22Rv1 (cell line): ENCODE results near the gene SNX10.

ENCODE experiments used
- CTCF ChIP-seq: fragments of 450-650 bp; IDR thresholded peaks from 2 replicates; pipeline ENCODE4 v1.5.1; 2017; ENCODE audit warnings: mild to moderate bottlenecking
- ZFX ChIP-seq: fragments of 450-650 bp; IDR thresholded peaks from 2 replicates; pipeline ENCODE4 v1.6.1; 2017; ENCODE audit warnings: antibody characterized with exemption, borderline replicate concordance

- no peak for TF ChIP-seq CTCF
- no peak for TF ChIP-seq ZFX
Observed at GRCh38 chr7:26329520-26330255, 38.0 kb downstream of the SNX10 start.
